GM23338 (cell line): ENCODE measurements around the gene ERCC6L.

Experiments
- CTCF ChIP-seq, 2 experiments: fragments of 200-600 bp in 1 of 2; sonication (generic) in 1 of 2; conservative IDR thresholded peaks; 2 replicates each; pipeline versions ENCODE4 v1.5.1 to v1.6.1; 2016 to 2017; ENCODE audit warnings: antibody characterized with exemption in 2 of 2, low read depth in 2 of 2, mild to moderate bottlenecking in 2 of 2, moderate library complexity in 1 of 2
- EZH2 ChIP-seq: fragments of 200-600 bp; sonication (generic); IDR thresholded peaks from one replicate; pipeline ENCODE4 v1.8.0; 2017; ENCODE audit warnings: antibody characterized with exemption, mild to moderate bottlenecking, low read depth; ENCODE audit not compliant: unreplicated experiment
- POLR2AphosphoS5 ChIP-seq: IDR thresholded peaks from 2 replicates; pipeline ENCODE4 v1.6.1; 2016; ENCODE audit warnings: antibody characterized with exemption, low read depth

- no peak for TF ChIP-seq POLR2AphosphoS5
- no peak for TF ChIP-seq EZH2
- no peak for TF ChIP-seq CTCF (conservative IDR thresholded peaks at IDR 0.05; ENCODE audit: low read depth in 2 of 2)
These were observed 31.5 kb downstream of the ERCC6L start for GRCh38 chrX:72207366-72207765.
